Suppressor macrophage treated with lipopolysaccharide for 4 hours (primary cell): Measurements from ENCODE around the gene DENND2A.
"Not testable (repeated sequence)": the region's sequence is repeated elsewhere in the genome, so short reads cannot be mapped to it uniquely, and the experiment has no call there.

Experiments
- DNase-seq: peaks from one replicate; pipeline ENCODE4 v3.0.0-alpha.2; 2020

DENND2A gene

DNA sequence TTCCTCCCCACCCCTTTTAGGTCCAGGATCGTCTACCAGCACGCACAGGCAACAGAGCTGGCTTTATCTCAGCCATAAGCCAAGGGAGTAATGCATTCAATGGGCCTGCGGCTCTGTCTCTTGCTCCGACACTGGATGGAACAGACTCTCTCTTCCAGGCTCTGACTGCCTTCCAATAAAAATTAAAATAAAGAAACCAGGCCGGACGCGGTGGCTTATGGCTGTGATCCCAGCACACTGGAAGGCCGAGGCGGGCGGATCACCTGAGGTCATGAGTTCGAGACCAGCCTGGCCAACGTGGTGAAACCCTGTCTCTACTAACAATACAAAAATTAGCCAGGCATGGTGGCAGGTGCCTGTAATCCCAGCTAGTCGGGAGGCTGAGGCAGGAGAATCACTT lies 4.1 kb upstream of the DENND2A start:
- not testable (repeated sequence) for DNase-seq

DNA sequence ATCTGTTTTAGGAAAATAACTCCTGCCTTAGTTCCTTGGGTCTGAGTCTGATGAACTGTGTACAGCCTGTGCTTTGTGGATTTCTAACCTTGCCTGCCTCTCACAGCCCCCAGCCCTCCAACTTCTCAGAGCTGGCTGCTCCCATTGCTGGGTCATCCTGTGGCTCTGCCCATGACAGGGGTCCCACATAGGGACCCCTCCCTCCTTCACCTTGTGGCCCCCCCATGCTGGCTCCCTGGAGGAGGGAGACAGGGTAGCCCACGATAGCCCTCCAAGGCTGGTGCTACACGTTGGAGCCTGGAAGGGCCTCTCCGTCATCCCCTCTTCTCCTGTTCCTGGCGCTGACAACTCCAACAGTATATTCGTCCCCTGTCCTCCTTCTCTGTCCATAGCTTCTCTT lies 2.8 kb upstream of the DENND2A start:
- DNase-seq: no peak

DNA sequence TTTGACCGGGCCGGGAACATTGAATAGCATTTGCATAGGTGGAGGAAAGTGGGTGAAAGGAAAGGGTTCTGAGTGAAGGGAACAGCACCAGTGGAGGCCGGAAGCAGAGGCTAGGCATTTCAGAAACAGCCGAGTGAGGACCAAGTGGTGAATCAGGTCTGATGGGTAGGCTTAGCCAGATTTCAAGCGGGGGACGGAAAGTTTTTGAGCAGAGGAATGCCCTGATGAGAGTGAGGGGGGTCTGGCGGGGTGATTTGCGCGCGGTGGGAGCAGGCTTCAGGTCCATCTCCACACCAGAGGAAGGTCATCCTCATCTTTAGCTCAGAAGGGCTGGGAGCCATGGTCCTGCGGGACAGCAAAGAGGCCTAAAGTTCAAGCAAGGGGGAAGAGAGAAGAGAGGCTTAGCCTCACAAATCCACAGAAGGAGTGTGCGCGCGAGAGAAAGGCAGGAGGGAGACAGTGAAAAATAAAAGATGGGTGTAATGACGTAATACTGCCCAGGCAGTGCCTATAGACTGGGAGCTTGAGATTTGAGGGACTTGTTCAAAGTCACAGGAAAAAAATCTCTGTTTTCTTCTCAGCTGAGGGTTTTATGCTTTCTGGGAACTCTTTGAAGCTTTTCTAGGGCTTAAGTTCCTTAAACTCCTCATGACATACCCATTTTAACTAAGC lies 1.0 kb upstream of the DENND2A start:
- DNase-seq: no peak

- peak; percentile 32 for DNase-seq
Measured at GRCh38 chr7:140640060-140640637, 464 bp downstream of the DENND2A start.

DNA sequence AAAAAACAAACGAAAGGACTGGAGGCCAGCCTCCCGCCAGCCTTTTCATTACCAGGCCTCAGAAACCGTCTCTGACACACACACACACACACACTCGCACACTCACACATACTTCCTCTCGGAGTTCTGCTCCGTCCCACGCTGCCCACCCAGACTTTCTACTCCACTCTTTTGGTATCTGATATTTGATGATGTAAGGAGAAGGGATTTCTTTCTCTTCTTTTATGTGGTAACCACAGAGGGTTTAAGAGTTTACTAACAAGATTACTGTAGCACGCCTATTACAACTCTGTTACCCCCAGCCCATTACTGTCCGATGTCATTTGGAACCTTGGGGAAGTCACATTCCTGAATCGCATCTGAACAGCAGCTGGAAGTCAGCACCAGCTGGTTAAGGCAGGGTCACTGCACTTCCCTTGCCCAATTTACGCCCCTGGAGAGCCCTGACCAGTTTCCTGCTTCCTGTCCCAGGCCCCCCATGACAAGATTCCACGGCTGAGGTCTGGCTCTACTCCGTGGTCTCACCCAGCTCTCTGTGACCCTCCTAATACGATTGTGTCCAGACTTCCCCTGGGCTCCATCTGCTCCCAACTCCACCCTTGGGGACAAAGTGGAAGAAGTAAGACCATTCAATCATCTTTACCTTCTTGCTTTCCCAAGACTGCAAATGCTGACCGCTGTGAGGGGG lies 1.1 kb downstream of the DENND2A start:
- peak; percentile 72 for DNase-seq

DNA sequence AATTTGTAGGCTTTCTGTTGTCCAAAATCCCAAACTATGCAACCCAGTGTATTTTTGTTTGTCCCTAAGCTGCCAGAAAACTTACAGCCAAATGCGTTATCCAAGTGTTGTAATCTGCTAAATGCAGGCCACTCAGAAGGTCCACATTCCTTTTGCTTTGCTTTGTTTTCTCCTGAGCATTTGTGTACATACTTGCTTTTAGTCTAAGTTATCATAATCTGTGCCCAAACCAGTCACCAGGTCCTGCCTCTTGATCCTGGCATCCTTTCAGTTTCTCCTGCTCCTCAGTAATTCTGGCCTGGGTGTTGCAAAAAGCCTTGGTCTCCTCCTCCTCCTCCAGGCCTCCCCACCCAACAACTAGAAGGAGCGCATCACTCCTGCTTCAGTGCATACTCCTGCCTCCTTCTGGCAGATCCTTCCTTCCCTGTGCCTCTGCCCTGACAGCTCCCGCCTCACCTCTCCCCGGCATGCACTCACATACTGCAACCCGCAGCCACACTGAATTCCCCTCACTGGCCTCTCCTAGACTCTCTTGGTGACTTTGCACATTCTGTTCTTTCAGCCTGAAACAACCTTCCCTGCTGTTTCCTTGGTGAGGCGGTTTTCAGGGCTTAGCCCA lies 2.3 kb downstream of the DENND2A start:
- no peak for DNase-seq

DNA sequence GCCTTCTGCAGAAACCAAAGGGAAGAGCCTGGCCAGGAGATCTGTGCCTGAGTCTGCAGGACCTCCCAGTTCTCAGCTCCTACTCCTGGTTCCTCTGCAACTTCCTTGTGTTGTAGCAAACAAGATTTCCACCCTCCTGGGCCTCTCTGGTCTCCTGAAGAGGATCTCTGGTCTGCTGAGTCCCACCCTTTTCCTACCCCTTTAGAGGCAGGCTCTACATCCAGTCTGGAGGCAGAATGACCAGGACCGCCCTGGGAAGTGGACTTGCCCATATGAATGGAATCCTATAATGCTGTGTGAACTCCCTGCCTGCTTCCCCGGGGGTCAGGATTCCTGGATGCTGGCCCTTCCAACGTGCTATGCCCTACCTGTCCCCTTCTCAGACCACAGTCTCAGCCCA lies 3.2 kb downstream of the DENND2A start:
- no peak for DNase-seq

- no peak for DNase-seq
Measured at GRCh38 chr7:140635816-140636215, 4.8 kb downstream of the DENND2A start.

- no peak for DNase-seq
Measured at GRCh38 chr7:140635345-140635744, 5.3 kb downstream of the DENND2A start.

DNA sequence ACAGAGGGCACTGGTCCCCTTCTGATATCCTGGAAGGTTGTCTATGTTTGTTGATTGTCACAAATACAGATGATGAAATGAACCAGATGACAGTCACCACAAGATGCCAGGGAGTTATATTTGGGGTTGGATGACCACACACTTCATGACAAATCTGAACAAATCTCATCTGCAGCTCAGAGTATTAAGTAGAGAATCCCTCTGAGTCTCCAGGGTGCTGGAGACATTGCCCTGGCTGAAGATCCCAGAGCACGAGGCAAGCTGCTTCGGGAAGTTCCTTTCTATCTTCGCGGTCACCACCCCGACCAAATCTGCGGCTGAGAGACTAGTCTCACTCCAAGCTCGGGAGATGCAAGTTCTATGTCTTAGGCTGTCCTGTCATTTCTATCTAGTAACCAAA lies 9.0 kb downstream of the DENND2A start:
- no peak for DNase-seq

DNA sequence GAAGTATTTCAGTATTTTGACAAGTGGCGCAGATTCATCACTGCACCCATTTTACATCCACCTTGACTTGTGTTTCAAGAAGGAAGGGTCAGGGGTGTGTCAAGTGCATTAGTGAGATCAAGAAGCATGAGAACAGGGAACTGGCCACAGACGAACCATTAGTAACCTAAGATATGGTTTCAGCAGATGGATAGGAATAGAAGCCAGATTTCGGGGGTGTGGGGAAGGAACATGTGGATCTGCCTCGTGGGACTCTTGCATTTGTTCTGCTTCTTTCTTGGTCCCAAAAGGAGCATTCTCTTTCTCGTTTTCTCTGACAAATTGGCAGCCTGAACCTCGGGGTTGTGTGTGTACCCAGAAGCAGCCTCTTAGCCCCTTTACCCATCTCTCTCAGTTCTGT lies 9.6 kb downstream of the DENND2A start:
- DNase-seq: no peak

DNA sequence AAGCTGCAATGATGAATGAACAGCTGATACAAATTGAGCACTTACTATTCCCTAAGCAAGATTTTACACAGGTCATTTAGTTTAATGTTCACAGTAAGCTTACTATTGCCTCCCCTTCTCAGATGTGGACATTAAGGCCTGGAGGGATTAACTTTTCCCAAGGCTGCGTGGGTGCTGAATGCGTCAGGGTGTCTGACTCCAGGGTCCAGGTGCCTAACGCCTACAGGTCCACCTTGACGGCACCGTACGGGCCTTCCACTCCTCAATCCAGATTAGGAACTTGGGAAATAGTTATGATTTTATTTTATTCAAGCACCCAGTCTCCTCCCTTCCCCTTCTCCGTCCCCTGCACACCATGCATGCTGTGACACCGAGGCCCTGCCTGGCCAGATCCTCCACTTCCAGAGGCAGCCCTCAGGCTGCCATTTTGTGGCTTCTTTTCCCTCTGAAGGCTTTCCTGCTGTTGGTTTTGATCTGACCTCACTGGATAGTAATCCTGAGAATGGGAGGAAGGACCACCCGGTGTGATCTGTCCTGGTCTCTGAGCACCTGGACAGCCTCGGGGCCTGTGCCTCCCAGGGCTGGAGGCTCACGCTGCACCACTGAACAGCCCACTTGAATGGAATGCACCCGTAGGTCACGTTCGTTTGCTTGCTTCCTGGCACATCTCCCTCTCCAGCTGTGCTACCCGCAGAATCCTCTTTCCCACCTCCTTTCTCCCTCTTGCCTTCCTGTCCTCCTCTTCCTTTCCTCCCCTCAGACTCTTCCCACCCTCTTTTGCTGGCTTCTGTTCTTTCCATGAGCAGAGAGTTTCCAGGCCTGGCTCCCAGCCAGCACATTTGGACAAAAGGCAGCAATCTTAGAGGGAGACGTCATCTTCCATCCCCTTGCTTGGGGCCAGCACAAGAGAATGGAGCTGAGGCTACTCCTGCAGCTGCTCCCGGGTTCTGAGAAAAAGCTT lies 14.4 kb downstream of the DENND2A start:
- DNase-seq: no peak

- DNase-seq: not testable (repeated sequence)
Measured at GRCh38 chr7:140625192-140625558, 15.4 kb downstream of the DENND2A start.

GRCh38 chr7:140624392-140625191 lies 16.0 kb downstream of the DENND2A start:
- no peak for DNase-seq

DNA sequence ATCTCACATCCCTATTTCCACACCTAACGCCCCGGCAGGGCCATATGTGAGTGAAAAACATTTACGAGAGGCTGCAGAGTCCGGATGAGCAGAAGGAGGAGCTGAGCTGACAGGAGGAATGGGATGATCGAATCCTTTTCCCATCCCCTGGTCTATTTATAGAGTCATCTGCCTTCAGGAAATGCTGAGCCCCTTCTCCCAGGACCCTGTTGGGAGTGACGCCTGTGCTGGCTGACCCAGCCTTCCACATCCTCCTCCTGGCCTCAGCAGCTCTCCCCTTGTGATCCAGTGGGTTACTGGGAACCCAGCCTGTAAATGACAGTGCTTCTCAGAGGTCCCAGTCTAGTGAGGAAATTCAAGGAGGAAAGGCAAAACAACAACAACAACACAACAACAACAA lies 16.6 kb downstream of the DENND2A start:
- DNase-seq: no peak

DNA sequence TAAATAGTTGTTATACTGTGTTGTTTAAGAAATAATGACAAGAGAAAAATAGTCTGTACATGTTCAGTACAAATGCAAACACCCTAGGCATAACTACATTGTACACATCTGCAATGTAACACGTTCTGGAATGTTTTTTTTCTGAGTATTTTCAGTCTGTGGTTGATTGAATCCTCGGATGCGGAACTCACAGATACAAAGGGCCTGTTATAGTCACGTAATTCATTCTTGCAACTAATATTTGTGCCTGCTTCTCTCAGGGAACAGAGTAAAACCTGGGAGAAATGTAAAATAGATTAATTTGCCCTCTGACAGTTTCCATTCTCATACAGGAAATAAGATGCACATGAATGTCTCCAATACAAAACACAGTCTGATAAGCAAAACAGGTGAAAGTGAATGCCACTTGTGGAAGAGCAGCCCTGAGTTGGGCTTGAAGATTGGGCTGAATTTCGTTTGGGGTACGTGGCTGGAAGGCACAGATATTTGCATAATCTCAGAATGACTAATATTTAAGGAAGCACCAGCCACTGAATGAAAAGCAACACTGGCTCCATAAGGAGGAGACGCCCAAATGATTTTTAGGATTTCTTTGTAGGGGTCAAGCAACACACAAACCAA lies 19.1 kb downstream of the DENND2A start:
- DNase-seq: no peak

GRCh38 chr7:140619915-140620510 lies 20.6 kb downstream of the DENND2A start:
- not testable (repeated sequence) for DNase-seq

DNA sequence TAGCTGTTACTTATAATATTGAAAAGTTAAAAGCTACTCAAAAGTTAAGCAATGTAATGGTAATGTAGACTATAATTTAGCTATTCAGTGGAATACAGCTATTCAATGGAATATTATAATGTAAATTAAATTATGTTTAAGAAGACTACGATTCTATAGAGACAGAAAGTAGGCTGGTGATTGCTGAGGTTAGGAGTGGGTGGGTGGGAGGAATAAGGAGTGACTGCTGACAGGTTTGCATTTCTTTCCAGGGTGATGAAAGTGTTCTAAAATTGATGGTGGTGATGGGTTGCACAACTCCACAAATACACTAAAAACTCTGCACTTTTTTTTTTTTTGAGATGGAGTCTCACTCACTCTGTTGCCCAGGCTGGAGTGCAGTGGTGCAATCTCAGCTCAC lies 21.4 kb downstream of the DENND2A start:
- no peak for DNase-seq

GRCh38 chr7:140618306-140618705 lies 22.3 kb downstream of the DENND2A start:
- no peak for DNase-seq

- no peak for DNase-seq
Measured at GRCh38 chr7:140617081-140617480, 23.5 kb downstream of the DENND2A start.

DNA sequence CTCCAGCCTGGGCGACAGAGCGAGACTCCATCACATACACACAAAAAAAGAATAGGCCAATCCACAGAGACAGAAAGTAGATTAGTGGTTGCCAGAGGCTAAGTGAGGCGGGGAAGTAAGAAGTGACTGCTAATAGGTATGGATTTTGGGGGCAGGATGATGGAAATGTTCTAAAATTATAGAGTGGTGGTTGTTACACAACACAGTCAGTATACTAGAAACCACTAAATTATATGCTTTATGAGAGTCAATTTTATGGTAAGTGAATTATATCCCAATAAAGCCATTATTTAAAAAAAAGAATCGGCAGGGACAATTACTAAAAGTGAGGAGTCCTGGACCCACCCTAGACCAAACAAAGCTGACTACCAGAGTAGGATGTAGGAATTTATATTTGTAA lies 24.3 kb downstream of the DENND2A start:
- no peak for DNase-seq
